HG03139 (cell line): Measurements from ENCODE around the gene ODF2L.
"Not testable (repeated sequence)": the region's sequence is repeated elsewhere in the genome, so short reads cannot be mapped to it uniquely, and the experiment has no call there.

Experiments
- ATAC-seq: cut with Tn5 transposase; IDR thresholded peaks from one replicate; pipeline ENCODE4 v1.9.1; 2021; ENCODE audit not compliant: unreplicated experiment

Gene ODF2L

DNA sequence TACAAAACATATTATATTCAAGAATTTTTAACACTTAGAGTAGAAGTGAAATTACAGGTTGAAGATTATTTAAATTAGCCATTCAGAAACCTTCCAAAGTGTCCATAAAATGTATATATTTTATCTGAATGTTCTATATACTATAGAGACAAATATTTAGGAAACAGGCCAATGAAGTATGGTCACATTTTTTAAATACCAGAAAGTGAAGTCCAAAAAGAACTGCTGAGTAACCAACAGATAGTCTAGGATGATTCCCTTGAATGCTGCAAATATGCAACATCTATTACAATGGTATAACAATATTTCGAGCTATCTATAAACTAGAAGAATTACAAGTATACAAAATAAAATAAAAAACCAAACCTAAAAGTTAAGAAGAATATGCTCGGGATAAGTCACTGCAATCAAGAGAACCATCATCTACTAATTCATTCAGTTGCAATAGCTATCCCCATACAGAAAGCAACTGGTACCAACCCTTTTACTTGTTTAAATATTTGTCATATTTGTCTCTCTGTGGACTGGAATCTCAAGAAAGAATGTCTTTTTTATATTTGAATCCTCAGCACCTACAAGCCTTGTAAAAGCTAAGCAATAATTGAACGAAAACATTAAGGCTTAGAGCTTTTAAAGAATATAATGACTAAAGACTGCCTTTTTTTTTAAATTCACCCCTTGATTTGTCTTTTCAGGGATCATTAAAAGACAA, 8.1 kb downstream of the ODF2L start:
- no peak for ATAC-seq

DNA sequence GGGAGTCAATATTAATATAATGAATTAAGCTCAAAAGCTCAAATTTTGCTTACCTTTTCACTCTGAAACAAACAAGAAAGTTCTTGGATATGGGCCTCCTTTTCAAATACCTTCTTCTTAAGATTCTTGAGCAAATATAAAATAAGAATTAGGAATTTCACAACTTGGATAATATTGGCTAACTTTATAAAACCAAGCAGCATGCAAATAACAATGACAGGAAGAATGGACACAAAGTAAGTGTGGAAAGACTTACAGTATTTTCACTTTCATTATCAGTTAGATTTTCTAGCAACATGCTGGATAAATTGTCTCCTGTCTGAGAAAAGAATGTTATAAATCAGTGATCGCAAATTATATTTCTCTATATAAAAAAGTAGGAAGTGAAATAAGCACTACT, 13.2 kb downstream of the ODF2L start:
- peak; percentile 58 for ATAC-seq

DNA sequence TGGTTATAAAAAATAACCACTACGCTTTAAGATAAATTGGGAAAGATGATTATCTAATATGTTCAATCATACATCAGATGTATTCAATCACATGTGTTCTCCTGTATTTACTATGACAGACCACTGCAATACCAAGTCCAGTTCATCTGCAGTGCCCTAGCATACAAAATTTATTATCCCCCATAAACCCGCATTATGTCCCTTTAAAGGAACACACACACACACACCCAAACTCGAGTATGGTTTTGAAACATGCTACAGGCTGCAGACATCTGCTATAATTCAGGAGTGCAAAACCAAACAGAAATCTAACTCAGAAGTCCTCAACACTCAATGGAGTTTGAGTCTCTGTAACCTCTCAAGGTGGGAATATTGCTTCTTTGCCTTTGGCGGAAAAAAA, 14.9 kb downstream of the ODF2L start:
- ATAC-seq = no peak

DNA sequence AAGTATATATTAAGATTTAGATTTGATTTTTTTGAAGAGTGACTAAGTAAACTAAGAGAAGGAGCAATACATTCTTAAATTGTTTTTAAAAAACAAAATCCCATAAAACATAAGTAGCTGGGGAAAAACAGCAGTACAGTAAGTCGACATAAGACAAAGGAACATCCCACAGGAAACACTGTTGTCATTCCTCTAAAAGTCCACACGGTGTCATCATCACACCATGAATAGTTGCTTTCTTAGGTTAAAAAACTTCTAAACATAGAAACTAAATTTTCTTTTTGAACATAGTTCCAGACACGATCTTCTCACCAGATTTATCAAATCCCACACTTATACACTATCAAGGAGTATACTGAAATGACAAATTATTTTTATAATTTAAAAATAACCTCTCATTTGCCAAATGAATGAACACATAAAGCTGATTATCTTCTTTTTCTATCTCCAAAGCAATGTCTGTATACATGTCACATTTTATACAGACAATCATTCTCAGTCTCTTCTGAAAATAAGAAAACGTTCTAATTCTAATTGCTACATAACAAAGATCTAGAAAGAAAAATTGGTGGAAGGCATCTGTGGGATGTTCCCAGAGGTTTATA, 15.8 kb downstream of the ODF2L start:
- ATAC-seq = peak; percentile 69

DNA sequence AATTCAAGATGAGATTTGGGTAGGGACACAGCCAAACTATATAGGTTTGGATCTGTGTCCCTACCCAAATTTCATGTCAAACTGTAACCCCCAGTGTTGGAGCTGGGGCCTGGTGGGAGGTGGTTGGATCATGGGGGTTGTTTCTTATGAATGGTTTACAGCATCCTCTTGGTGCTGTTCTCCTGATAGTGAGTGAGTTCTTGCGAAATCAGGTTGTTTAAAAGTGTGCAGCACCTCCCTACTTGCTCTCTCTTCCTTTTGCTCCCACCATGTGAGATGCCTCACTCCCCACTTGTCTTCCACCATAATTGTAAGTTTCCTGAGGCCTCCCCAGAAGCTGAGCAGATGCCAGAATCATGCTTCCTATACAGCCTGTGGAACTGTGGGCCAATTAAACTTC, 17.3 kb downstream of the ODF2L start:
- no peak for ATAC-seq

DNA sequence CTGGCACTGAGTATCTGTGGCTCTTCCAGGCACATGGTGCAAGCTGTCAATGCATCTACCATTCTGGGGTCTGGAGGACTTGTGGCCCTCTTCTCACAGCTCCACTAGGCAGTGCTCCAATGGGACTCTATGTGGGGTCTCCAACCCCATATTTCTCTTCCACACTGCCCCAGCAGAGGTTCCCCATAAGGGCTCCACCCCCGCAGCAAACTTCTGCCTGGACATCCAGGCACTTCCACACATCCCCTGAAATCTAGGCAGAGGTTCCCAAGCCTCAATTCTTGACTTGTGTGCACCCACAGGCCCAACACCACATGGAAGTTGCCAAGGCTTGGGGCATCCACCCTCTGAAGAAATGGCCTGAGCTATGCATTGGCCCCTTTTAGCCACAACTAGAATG, 18.8 kb downstream of the ODF2L start:
- no peak for ATAC-seq

DNA sequence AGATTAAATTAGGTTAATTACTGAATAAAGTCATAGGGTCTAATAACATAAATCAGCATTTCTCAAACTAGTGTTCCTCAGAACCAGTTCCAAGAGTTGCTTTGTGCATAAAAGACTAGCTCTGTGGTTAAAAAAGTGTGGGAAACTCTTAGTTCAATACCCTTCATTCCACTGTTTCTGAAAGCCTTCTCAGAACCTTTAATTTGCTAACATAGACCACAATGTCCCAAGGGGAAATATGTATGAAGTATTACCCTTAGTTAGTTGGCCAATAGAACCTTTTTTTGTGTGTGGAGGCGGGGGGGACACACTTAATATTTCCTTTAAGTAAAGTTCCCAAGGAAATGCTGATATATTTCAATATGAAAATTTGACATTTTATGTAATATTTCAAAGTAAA, 20.4 kb downstream of the ODF2L start:
- no peak for ATAC-seq

DNA sequence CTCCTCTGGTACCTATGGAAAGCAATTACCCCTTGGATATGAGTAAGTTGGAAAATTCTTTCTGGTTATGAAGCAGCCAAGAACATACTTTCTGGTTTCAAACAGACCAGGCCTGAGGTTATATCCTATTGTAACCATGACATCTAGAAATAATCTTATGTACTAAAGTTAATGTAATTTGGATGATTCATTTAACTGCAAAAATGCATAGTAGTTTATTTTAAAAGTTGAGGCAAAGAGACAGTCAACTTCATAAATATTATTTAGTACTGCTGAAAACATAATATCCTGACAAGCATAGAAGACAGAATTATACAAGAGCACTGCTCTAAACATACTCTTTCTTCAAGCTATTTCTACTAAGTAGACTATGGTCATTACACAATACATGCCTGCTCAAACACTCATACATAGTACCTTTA, 25.5 kb downstream of the ODF2L start:
- no peak for ATAC-seq

DNA sequence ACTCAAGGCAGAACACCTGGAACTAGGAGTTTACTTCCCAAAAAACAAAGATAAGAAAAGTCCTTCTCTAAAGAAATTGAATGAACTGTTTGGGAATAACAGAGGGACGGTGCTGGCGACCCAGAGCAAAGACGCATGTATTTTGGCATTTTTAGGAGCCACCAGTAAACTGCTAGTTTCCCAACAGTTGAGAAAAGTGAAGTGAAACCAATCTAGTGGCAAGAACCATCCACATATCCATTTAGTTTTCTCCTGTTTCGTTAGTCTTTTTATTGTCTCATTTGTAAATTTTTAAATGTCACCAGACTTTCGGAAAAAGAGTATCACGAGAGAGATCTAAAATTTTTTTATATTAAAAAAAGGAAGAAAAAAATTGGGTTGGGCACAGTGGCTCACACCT, 30.2 kb downstream of the ODF2L start:
- ATAC-seq = no peak

DNA sequence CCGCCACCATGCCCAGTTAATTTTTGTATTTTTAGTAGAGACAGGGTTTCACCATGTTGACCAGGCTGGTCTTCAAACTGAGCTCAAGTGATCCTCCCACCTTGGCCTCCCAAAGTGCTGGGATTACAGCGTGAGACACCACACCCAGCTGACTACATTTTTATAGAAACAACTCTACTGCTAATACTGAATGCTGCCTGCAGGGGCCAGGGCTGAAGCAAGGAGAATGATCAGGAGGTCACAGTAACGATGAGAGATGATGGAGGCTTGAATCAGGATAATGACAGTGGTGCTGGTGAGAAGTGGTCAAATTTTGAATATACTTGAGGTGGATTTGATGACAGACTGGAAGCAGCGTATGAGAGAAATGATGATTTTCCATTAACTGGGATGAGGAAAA, 33.3 kb downstream of the ODF2L start:
- ATAC-seq = no peak

DNA sequence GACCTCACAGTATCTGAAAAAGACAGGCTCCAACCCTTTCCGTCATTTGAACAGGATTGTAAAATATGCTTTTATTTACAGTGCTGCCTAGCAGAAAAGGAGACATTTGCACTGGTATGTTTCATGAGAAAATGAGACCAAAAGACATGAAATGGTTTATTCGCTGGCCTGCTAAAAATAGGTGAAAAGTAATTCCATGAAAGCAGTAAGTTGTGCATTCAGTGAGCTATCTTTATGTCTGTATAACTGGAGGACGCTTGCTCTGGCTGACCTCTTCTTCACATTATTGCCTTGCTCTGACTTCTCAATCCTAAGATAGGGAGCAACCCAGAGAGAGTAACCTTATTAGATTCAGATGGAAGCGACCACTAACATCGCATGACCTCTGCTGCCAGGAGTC, 38.3 kb downstream of the ODF2L start:
- no peak for ATAC-seq

DNA sequence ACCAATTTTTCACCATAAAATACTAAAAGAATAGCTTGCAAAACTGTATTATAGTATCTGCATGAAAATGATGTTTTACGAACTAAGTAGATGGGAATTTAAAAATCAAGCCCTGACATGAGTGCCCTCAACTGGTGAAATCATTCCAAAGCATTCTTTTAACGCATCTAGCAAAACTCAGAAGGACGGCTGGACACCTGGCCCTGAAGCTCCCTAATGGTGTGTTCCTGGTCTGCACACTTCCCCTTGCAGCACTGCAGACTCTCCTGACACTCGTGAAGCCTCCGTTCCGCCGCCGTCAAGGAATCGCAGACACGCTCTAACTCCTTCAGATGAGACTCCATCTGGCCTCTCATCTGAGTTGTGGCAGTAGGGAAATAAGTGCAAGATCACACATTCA, 39.9 kb downstream of the ODF2L start:
- no peak for ATAC-seq

DNA sequence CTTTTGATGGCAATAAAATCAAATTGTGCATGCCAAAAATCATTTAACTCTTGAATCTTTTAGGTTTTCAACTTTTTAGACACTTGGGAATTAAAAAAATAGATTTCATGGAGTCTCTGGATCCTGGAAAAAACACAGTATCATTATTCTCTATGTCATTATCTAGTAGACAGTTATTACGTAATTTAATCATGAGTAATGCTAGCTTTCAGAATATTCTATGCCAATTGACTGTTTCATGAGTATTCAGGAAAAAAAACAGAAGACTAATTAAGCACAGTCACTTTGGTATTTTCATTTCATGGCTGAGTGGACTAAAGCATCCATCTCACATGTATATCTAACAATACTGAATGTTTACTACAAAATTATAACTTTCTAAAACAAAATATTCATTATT, 44.0 kb downstream of the ODF2L start:
- no peak for ATAC-seq

DNA sequence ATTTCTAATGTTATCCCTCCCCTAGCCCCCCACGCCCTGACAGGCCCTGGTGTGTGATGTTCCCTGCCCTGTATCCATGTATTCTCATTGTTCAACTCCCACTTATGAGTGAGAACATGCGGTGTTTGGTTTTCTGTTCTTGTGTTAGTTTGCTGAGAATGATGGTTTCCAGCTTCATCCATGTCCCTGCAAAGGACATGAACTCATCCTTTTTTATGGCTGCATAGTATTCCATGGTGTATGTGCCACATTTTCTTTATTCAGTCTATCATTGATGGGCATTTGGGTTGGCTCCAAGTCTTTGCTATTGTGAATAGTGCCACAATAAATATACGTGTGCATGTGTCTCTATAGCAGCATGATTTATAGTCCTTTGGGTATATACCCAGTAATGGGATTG, 45.9 kb downstream of the ODF2L start:
- not testable (repeated sequence) for ATAC-seq

DNA sequence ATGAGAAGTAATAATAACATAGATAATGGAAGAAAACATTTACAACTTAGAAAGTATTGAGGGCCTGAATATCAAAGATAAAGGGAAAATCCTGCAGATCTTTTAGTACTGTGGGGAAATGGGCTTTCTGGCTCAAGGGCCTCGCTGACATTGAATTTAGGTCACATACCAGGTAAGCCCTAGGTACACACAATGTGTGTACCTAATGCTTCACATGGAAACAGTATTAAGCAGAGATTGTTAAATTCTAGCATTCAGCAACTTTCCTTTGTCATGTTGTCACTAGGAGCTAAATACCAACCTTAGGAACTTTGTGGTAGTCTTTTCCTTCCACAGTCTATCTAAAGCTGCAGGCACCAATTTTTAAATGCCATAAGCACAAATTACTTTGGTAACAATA, 49.7 kb downstream of the ODF2L start:
- no peak for ATAC-seq

DNA sequence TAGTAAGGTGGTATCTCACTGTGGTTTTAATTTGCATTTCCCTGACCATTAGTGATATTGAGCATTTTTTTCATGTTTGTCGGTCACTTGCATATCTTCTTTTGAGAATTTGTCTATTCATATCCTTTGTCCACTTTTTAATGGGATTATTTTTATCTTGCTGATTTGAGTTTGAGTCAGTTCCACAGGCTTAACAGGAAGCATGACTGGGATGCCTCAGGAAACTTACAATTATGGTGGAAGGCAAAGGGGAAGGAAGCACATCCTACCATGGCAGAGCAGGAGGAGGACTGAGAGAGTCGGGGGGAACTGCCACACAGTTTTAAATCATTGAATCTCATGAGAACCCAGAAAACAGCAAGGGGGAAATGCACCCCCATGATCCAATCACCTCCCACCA, 51.1 kb downstream of the ODF2L start:
- no peak for ATAC-seq

DNA sequence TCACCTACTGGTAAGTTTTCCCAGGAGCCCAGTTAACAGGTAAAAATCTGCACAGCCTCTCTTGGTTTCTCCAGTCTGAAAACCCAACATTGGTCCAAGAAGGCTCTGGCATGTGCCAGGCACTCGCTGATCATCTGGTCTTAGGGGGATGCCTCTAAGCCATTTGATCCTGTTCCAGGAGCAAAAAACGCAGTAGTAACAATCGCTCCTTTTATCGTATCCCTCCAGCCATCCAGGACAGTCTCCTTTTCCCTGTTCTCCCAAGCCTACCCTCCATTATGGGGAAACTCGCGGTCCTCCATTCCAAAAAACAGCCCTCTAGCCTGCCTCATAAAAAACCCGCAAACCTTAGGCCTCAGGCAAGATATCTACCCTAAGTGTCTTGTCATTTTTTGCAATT, 56.2 kb downstream of the ODF2L start:
- no peak for ATAC-seq

DNA sequence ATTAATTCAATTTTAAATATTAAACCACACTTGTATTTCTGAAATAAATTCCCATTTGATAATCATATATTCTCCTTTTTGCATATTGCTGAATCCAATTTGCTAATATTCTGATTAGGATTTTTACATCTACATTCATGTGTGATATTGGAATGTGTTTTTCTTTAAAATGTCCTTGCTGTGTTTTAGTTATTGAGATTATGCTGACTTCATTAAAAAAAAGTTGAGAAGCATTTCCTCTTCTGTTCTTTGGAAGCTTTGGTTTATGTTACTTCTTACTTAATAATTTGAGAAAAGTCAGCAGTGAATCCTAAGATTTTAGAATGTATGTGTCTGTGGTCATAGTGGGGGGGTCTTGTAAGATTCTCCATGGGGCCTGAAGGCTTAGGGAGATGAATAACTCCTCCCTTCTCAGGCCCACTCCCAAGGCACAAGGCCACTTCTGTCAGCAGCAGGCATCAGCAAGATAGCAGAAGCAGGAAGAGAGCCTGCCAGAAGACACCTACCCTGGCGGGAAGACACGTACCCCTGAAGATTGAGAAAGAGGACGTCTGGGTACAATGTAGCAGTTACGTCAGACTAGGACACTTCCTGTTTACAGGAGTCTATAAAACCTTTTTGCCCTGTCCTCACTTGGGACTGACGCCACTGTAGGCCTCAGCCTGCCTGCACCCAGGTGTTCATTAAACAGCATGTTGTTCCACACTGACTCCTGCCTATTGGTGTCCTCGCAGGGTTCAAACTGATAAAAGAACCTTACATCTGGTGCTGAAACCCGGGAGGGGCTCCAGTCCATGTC, 56.9 kb downstream of the ODF2L start:
- ATAC-seq = no peak

DNA sequence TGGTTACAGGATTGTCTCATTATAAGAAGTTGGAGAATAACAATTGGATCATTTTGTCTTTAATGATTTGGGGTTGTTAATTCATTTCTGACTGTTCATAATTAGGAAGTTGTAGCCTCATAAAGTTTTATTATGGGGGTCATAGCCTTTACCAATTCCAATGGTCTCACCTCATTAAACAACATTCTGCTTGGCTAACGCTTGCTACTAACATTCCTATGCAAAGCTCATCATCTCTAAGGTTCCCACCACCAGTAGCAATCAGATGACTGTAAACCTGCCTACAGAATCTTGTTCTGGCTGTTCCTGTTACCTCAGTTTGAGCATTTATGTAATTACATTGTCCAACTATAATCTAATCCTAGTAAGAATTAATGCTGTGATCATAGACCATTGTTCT, 60.2 kb downstream of the ODF2L start:
- no peak for ATAC-seq

DNA sequence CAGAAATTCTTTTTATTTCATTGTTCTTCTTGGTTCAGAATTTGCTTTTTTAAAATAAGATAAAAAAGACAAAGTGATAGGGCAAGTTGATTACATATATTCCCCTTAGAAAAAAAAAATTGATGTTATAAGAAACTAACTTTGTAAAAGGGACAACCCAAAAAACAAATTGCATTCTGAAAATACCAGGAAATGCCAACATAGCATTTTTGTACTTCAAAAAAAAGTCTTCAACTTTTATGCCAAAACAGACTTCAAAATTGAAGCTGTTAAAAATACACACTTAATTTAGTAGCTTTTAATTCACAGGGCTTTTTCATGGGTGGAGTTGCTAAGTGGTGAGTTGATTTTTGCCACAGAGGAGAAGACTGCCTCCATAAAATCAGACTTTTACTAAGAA, 70.9 kb downstream of the ODF2L start:
- no peak for ATAC-seq

DNA sequence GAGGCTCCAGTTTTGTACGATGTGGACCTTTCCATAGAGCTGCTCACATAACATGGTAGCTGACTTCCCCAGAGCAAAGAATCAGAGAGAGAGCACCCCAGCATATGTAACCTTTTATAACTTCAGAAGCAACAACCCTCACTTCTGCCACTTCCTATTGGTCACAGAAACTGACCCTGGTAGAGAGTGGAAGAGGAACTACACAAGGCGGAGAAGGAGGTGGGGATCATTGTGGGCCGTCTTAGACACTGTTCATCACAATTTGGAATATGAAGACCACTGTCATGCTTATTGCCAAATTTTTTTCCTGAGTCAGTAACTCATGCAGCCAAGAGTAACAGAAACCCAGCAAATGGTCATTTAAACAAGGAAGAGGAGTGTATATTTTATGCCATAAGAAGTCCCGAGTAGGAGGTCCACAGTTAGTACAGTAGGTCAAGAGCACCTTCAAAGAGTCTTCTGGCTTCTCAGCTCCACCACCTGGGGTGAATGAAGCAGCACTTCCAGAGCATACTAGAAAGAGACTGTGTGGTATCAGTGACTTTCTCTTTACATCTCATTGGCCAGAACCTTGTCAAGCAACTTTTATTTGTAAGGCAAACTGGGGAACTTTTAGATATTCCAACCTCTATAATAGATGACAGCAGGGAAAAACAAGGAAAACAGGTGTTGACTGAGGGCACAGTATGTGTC, 71.8 kb downstream of the ODF2L start:
- no peak for ATAC-seq

DNA sequence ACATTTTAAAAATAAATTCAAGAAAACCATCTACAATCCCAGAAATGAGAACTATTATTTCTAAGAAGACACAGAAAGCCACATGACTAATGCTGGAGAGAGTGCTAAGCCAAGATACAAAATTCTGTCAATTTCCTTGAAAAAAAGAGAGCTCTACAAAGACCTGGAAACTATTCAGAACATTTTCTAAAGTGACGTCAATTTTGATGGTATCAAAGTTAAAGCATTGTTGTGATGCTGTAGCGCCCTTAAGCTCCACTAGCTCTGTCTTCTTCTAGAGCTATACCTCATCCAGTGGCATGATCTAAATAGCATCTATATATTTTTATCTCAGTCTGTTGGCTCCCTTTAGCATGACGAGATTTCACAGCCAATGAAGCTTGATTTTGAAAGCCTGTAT, 73.9 kb downstream of the ODF2L start:
- no peak for ATAC-seq
